Loucy (cell line): ENCODE measurements around the gene PCGF2.

Experiments
- EZH2phosphoT487 ChIP-seq: fragments of 200-600 bp; IDR thresholded peaks from 2 replicates; pipeline ENCODE4 v1.6.1; 2018; ENCODE audit warnings: antibody characterized with exemption, mild to moderate bottlenecking, moderate library complexity, borderline replicate concordance
- TF ChIP-seq, protein P1 (sequence below): fragments of 200-600 bp; sonication (generic); conservative IDR thresholded peaks from 2 replicates; pipeline ENCODE4 v1.5.1; 2014; ENCODE audit warnings: mild to moderate bottlenecking, antibody characterized with exemption, low read length

DNA sequence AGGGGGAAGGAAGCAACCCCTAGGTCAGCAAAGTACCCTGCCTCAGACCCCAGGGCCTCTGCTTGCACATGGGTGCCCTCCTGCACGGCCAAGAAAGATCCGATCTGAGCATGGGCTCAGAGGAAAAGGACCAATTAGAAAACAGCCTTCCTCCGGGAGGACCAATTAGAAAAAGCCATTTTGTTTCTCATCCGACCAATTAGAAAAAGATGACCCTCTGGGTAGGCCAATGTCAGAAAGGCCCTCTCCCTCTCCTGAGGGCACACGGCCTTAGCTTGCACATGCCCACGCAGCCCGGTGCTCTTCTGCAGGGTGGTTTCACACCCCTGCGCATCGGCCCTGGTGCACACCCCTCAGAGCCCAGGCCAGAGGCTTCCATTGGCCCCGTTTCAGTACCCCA, 23.1 kb downstream of the PCGF2 start:
- TF ChIP-seq, protein P1, sequence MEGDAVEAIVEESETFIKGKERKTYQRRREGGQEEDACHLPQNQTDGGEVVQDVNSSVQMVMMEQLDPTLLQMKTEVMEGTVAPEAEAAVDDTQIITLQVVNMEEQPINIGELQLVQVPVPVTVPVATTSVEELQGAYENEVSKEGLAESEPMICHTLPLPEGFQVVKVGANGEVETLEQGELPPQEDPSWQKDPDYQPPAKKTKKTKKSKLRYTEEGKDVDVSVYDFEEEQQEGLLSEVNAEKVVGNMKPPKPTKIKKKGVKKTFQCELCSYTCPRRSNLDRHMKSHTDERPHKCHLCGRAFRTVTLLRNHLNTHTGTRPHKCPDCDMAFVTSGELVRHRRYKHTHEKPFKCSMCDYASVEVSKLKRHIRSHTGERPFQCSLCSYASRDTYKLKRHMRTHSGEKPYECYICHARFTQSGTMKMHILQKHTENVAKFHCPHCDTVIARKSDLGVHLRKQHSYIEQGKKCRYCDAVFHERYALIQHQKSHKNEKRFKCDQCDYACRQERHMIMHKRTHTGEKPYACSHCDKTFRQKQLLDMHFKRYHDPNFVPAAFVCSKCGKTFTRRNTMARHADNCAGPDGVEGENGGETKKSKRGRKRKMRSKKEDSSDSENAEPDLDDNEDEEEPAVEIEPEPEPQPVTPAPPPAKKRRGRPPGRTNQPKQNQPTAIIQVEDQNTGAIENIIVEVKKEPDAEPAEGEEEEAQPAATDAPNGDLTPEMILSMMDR = no peak
- no peak for TF ChIP-seq EZH2phosphoT487
